Measurements from ENCODE around the gene INPP5A. TPM values are rescaled to one million over a fixed set of nuclear protein-coding genes. Genes with fewer than 3 reads are reported as not detected.

Gene INPP5A
- total RNA-seq, 4 donors from 2014 or later: 31.2 to 51.8 (median 41.5) TPM

GRCh38 chr10:132542086-132542775 is 4.6 kb downstream of the INPP5A start:
- TF ChIP-seq CTCF (IDR thresholded peaks at IDR 0.05): no peak
- TF ChIP-seq POLR2A (IDR thresholded peaks at IDR 0.05): no peak
- 85% methylated on average over 19 of the region's 19 CpGs for WGBS, 2 donors
- no peak for DNase-seq (ENCODE audit: low spot score in 2 of 2)
- intact Hi-C loops (cut with DNase I; ENCODE audit: low total_unique reads): no loop called here
- no peak overlapping the region for H3K4me3 ChIP-seq (ENCODE audit: low read depth, poor library complexity, severe bottlenecking)

GRCh38 chr10:132542819-132543218 is 5.2 kb downstream of the INPP5A start:
- H3K4me3 ChIP-seq (ENCODE audit: low read depth, poor library complexity, severe bottlenecking): no peak overlapping the region
- no peak for DNase-seq (ENCODE audit: low spot score in 2 of 2)
- intact Hi-C loops (cut with DNase I; ENCODE audit: low total_unique reads): no loop called here
- 96% methylated on average over 3 of the region's 3 CpGs for WGBS, 2 donors
- TF ChIP-seq POLR2A (IDR thresholded peaks at IDR 0.05) (no peak), CTCF (IDR thresholded peaks at IDR 0.05) (no peak)

GRCh38 chr10:132543916-132544743 is 6.5 kb downstream of the INPP5A start:
- 65 to 67% methylated on average over 26 to 28 of the region's 28 CpGs for WGBS, 2 donors
- DNase-seq (ENCODE audit: low spot score in 2 of 2): no peak
- TF ChIP-seq CTCF (IDR thresholded peaks at IDR 0.05): no peak
- no peak for TF ChIP-seq POLR2A (IDR thresholded peaks at IDR 0.05)
- intact Hi-C loops (cut with DNase I; ENCODE audit: low total_unique reads): no loop called here
- H3K4me3 ChIP-seq (ENCODE audit: low read depth, poor library complexity, severe bottlenecking): no peak overlapping the region

GRCh38 chr10:132544744-132545658 is 7.4 kb downstream of the INPP5A start:
- TF ChIP-seq CTCF (IDR thresholded peaks at IDR 0.05): no peak
- no peak for TF ChIP-seq POLR2A (IDR thresholded peaks at IDR 0.05)
- 68 to 74% methylated on average over 35 of the region's 35 CpGs for WGBS, 2 donors
- H3K4me3 ChIP-seq (ENCODE audit: low read depth, poor library complexity, severe bottlenecking): no peak overlapping the region
- no peak for DNase-seq (ENCODE audit: low spot score in 2 of 2)
- intact Hi-C loops (cut with DNase I; ENCODE audit: low total_unique reads): no loop called here

- no peak for DNase-seq (ENCODE audit: low spot score in 2 of 2)
- H3K4me3 ChIP-seq (ENCODE audit: low read depth, poor library complexity, severe bottlenecking): no peak overlapping the region
- TF ChIP-seq CTCF (IDR thresholded peaks at IDR 0.05) (no peak), POLR2A (IDR thresholded peaks at IDR 0.05) (no peak)
- intact Hi-C loops (cut with DNase I; ENCODE audit: low total_unique reads): no loop called here
- 92% methylated on average over 29 to 34 of the region's 34 CpGs for WGBS, 2 donors
Observed at GRCh38 chr10:132545659-132546367, 8.2 kb downstream of the INPP5A start.

All from lower leg skin (tissue), 4 donors.